Measurements from ENCODE around the gene OR51E2. TPM values are rescaled to one million over a fixed set of nuclear protein-coding genes. Genes with fewer than 3 reads are reported as not detected.
"Not testable (repeated sequence)": the region's sequence is repeated elsewhere in the genome, so short reads cannot be mapped to it uniquely, and the experiment has no call there.

Gene OR51E2, protein sequence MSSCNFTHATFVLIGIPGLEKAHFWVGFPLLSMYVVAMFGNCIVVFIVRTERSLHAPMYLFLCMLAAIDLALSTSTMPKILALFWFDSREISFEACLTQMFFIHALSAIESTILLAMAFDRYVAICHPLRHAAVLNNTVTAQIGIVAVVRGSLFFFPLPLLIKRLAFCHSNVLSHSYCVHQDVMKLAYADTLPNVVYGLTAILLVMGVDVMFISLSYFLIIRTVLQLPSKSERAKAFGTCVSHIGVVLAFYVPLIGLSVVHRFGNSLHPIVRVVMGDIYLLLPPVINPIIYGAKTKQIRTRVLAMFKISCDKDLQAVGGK
- not detected for total RNA-seq
- polyA plus RNA-seq, result not detected
- long read RNA-seq, donor 1, partial matches to known transcripts, result 0 of 1 reads
- long read RNA-seq, donor 1, other reads (novel, unspliced or antisense), result 0 of 1 reads
- long read RNA-seq, donor 2, result 0 reads
- long read RNA-seq, donor 3, result 0 reads
- long read RNA-seq, donor 4, result 0 reads
- long read RNA-seq, donor 5, result 0 reads

GRCh38 chr11:4697585-4697984, at the start of gene OR51E2:
TSS of gene OR51E2 (minus strand) at chr11:4697853. CDS start at chr11:4682711, 15,142 bp downstream.
- WGBS, 2 donors, result 66 to 83% methylated on average over 3 of the region's 3 CpGs

GRCh38 chr11:4740735-4741134, 43.1 kb upstream of the OR51E2 start:
- no peak overlapping the region for H3K9ac ChIP-seq (ENCODE audit: insufficient read depth in 1 of 2, low read length in 2 of 2)
- no peak for ATAC-seq (ENCODE audit: insufficient read depth, low FRiP score)

More at GRCh38 chr11:4697585-4697984, at the start of gene OR51E2:
- DNase-seq (no peak), ATAC-seq (ENCODE audit: insufficient read depth, low FRiP score) (no peak)
- Histone ChIP-seq H3K4me1 (ENCODE audit: control insufficient read depth in 5 of 5, insufficient read depth in 5 of 5, low read length in 5 of 5) (peaks cover 0 to 2% (median 0%) of the 10 kb centered on the region in 5 donors), H3K27ac (ENCODE audit: low read depth in 1 of 2, low read length in 1 of 2) (no peak within 1 kb of the TSS), H3K27me3 (ENCODE audit: control insufficient read depth in 3 of 3, insufficient read depth in 3 of 3, low read length in 2 of 3) (no peaks in the 10 kb centered on the region), H3K9ac (ENCODE audit: insufficient read depth in 1 of 2, low read length in 2 of 2) (no peak within 1 kb of the TSS), H3K9me3 (ENCODE audit: control insufficient read depth in 4 of 4, insufficient read depth in 3 of 4, low read length in 3 of 4) (no peaks in the 10 kb centered on the region), H3K36me3 (ENCODE audit: control insufficient read depth in 4 of 4, insufficient read depth in 4 of 4, low read length in 4 of 4) (no peaks in the 10 kb centered on the region), H3K4me3 (no peak within 1 kb of the TSS)
- TF ChIP-seq, protein P1, sequence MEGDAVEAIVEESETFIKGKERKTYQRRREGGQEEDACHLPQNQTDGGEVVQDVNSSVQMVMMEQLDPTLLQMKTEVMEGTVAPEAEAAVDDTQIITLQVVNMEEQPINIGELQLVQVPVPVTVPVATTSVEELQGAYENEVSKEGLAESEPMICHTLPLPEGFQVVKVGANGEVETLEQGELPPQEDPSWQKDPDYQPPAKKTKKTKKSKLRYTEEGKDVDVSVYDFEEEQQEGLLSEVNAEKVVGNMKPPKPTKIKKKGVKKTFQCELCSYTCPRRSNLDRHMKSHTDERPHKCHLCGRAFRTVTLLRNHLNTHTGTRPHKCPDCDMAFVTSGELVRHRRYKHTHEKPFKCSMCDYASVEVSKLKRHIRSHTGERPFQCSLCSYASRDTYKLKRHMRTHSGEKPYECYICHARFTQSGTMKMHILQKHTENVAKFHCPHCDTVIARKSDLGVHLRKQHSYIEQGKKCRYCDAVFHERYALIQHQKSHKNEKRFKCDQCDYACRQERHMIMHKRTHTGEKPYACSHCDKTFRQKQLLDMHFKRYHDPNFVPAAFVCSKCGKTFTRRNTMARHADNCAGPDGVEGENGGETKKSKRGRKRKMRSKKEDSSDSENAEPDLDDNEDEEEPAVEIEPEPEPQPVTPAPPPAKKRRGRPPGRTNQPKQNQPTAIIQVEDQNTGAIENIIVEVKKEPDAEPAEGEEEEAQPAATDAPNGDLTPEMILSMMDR (IDR thresholded peaks at IDR 0.05; ENCODE audit: control extremely low read depth, extremely low read depth), result no peak

DNA sequence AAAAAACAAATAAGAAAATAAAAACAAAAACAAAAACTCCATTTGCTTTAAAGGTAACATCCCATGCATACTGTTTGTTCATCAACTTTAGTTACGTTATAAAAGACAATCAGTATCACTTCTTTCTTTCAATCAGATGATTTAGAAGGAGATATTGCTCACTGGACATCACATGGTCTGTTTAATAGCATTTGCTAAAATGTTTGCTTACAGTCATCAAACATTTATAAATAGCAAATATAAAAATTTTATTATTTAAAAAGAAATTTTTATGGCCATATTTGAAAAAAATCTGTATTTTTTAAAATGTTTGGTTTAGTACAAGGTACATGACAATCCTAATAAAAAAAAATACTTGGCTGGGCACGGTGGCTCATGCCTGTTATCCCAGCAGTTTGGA, 29.5 kb upstream of the OR51E2 start:
- H3K9me3 ChIP-seq (ENCODE audit: control insufficient read depth in 4 of 4, insufficient read depth in 3 of 4, low read length in 3 of 4), result no peaks in the 10 kb centered on the region

More at GRCh38 chr11:4740735-4741134, 43.1 kb upstream of the OR51E2 start:
- 87 to 89% methylated on average over 2 of the region's 2 CpGs for WGBS, 2 donors
- no peak for DNase-seq
- no peaks in the 10 kb centered on the region for H3K36me3 ChIP-seq (ENCODE audit: control insufficient read depth in 4 of 4, insufficient read depth in 4 of 4, low read length in 4 of 4)
- no peaks in the 10 kb centered on the region for H3K27me3 ChIP-seq (ENCODE audit: control insufficient read depth in 3 of 3, insufficient read depth in 3 of 3, low read length in 2 of 3)
- no peaks in the 10 kb centered on the region for H3K9me3 ChIP-seq (ENCODE audit: control insufficient read depth in 4 of 4, insufficient read depth in 3 of 4, low read length in 3 of 4)
- no peak overlapping the region for H3K4me3 ChIP-seq
- TF ChIP-seq, protein P1 (IDR thresholded peaks at IDR 0.05; ENCODE audit: control extremely low read depth, extremely low read depth), result no peak
- H3K27ac ChIP-seq (ENCODE audit: low read depth in 1 of 2, low read length in 1 of 2), result no peak overlapping the region
- H3K4me1 ChIP-seq (ENCODE audit: control insufficient read depth in 5 of 5, insufficient read depth in 5 of 5, low read length in 5 of 5), result no peaks in the 10 kb centered on the region

GRCh38 chr11:4722616-4723534, 25.2 kb upstream of the OR51E2 start:
- not testable (repeated sequence) for H3K9me3 ChIP-seq (ENCODE audit: control insufficient read depth in 4 of 4, insufficient read depth in 3 of 4, low read length in 3 of 4); DNase-seq; H3K4me1 ChIP-seq (ENCODE audit: control insufficient read depth in 5 of 5, insufficient read depth in 5 of 5, low read length in 5 of 5); H3K27me3 ChIP-seq (ENCODE audit: control insufficient read depth in 3 of 3, insufficient read depth in 3 of 3, low read length in 2 of 3); H3K9ac ChIP-seq (ENCODE audit: insufficient read depth in 1 of 2, low read length in 2 of 2); H3K36me3 ChIP-seq (ENCODE audit: control insufficient read depth in 4 of 4, insufficient read depth in 4 of 4, low read length in 4 of 4); ATAC-seq (ENCODE audit: insufficient read depth, low FRiP score); H3K4me3 ChIP-seq; H3K27ac ChIP-seq (ENCODE audit: low read depth in 1 of 2, low read length in 1 of 2)
- 90% methylated on average over 33 of the region's 33 CpGs for WGBS, 2 donors

More for the DNA sequence above, 29.5 kb upstream of the OR51E2 start:
- DNase-seq (no peak), ATAC-seq (ENCODE audit: insufficient read depth, low FRiP score) (no peak)
- no peak overlapping the region for H3K9ac ChIP-seq (ENCODE audit: insufficient read depth in 1 of 2, low read length in 2 of 2)
- no peak overlapping the region for H3K27ac ChIP-seq (ENCODE audit: low read depth in 1 of 2, low read length in 1 of 2)
- H3K4me3 ChIP-seq, result no peak overlapping the region
- H3K4me1 ChIP-seq (ENCODE audit: control insufficient read depth in 5 of 5, insufficient read depth in 5 of 5, low read length in 5 of 5), result no peaks in the 10 kb centered on the region
- 79 to 93% methylated on average over 2 of the region's 2 CpGs for WGBS, 2 donors
- TF ChIP-seq, protein P1 (IDR thresholded peaks at IDR 0.05; ENCODE audit: control extremely low read depth, extremely low read depth), result no peak
- H3K36me3 ChIP-seq (ENCODE audit: control insufficient read depth in 4 of 4, insufficient read depth in 4 of 4, low read length in 4 of 4), result no peaks in the 10 kb centered on the region
- H3K27me3 ChIP-seq (ENCODE audit: control insufficient read depth in 3 of 3, insufficient read depth in 3 of 3, low read length in 2 of 3), result no peaks in the 10 kb centered on the region
